ENCODE results near the gene TAC3.
"Not testable (repeated sequence)": the region's sequence is repeated elsewhere in the genome, so short reads cannot be mapped to it uniquely, and the experiment has no call there.

Gene TAC3

GRCh38 chr12:57016348-57016747 lies at the start of gene TAC3:
TSS of gene TAC3 (minus strand) at chr12:57016529. CDS start at chr12:57015797, 732 bp downstream.
- FAIRE-seq = no peak

DNA sequence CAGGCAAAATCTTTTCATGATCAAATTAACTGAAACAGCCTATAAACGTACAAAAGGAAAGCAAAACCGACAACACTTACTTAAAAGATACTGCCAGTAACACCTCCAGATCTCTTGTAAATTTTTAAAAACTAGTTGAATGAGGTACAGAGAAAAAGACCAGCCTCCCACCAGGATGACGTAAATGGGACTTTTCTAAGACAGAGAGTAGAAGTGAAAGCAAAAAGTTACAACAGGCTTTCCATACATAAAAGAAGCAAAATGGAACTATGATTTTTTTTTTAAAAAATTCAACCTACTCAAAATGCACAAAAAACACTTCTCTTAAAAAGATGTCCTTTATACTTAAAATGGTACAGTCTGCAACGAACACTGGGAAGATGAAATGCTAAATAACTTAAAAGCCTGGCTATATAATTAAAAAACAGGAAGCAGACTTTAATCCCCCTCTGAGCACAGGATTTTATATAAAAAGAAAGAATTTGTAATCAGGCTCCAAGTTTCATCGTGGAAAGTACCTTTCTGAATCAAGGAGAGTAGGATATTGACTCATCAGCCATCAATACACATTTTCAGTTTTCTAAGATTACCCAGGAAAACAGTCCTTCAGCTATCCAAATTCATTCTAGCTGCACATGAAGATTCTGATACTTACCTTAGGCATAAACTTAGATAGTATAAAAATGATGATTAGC lies 47.8 kb upstream of the TAC3 start:
- FAIRE-seq = no peak

DNA sequence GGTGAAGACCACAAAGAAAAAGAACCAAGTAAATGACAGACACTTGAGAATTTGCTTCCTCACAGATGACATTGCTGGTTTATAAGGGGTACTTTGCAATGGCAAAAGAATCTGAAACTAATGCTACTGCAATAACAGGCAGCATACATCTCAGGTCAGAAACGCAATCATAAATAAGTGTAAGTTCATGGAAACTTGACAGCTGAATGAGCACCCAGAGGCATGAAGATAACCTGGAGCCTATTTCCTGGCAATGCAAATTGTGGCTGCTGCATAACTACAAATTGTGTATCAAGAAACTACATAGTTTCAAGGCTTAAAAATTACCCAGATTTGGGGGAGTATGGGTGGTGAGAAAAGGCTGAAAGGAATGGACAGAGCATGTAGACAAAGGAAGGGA lies 42.1 kb upstream of the TAC3 start:
- FAIRE-seq = no peak

DNA sequence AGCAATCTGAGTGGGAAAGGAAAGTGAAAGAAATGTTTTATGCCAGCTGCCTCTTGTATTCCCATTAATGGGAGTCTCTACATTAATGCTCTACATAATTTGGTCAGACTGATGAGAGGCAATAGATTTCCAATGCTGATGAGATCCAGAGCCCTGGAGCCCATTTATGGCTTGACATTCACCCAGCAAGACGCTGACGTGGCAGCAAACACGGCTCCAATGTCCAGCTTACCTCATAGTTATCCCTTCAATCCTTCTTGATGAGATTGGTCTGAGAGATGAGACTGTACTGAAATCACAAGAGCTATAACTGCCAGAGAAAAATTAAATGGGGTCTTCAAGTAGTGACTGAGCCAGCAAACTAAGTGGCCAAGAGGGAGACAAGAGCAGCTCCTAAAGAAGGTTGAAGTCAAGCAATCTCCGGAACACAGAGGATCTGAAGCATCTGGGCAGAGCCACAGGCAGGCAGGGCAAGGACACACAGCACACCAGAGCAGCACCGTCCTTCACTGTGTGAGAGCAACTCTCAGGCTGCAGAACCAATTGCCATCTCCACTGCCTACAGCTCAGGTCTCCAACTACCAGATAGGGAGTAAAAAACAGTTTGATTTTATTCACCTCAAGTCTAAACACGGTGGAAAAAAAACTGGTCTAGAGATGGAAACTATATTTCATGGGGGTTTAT lies 40.9 kb upstream of the TAC3 start:
- no peak for FAIRE-seq

GRCh38 chr12:57055824-57056223 lies 39.5 kb upstream of the TAC3 start:
- FAIRE-seq = no peak

GRCh38 chr12:57053901-57054300 lies 37.6 kb upstream of the TAC3 start:
- not testable (repeated sequence) for FAIRE-seq

DNA sequence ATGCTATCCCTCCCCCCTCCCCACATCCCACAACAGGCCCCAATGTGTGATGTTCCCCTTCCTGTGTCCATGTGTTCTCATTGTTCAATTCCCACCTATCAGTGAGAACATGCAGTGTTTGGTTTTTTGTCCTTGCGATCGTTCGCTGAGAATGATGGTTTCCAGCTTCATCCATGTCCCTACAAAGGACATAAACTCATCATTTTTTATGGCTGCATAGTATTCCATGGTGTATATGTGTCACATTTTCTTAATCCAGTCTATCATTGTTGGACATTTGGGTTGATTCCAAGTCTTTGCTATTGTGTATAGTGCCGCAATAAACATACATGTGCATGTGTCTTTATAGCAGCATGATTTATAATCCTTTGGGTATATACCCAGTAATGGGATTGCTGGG lies 36.8 kb upstream of the TAC3 start:
- FAIRE-seq = not testable (repeated sequence)

- no peak for FAIRE-seq
These were observed 34.7 kb upstream of the TAC3 start for GRCh38 chr12:57051011-57051410.

GRCh38 chr12:57049890-57050289 lies 33.6 kb upstream of the TAC3 start, which contains the start of gene MYO1A:
TSS of gene MYO1A (minus strand) at chr12:57050129. CDS start at chr12:57048323, 1,806 bp downstream.
- no peak for FAIRE-seq

- no peak for FAIRE-seq
These were observed 32.8 kb upstream of the TAC3 start for GRCh38 chr12:57049119-57049446.

DNA sequence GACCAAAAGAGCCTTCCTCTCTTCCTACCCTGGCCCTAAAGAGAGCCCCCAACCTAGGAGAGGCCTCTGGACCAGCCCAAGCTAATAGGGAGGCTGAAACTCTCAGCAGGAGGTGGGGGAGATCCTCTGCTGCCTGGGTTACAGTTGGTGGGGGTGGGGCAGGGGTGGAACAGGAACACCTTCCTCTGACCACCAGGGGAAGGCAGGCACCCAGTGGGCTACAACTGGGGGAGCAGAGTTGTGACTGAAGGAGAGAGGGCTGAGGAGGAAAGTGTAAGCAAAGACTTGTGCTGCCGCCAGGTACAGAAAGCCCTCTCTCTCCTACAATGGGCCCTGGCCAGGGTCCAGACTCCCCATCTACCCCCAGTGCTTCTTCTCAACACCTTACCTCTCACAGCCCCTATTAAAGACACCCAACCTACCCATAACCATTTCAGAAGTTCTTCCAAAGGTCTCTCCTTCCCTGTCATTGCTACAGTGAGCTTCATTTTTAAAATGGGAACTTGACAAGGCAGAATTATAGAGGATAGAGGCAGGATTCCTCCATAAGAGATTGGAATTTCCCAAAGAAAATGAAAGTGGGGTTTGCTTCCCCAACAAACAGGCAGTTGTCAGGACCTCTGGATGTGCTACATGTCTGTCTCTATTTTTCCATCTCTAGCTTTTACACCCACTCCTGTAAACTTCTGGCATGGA lies 32.2 kb upstream of the TAC3 start:
- no peak for FAIRE-seq

GRCh38 chr12:57047981-57048380 lies 31.7 kb upstream of the TAC3 start:
- no peak for FAIRE-seq

DNA sequence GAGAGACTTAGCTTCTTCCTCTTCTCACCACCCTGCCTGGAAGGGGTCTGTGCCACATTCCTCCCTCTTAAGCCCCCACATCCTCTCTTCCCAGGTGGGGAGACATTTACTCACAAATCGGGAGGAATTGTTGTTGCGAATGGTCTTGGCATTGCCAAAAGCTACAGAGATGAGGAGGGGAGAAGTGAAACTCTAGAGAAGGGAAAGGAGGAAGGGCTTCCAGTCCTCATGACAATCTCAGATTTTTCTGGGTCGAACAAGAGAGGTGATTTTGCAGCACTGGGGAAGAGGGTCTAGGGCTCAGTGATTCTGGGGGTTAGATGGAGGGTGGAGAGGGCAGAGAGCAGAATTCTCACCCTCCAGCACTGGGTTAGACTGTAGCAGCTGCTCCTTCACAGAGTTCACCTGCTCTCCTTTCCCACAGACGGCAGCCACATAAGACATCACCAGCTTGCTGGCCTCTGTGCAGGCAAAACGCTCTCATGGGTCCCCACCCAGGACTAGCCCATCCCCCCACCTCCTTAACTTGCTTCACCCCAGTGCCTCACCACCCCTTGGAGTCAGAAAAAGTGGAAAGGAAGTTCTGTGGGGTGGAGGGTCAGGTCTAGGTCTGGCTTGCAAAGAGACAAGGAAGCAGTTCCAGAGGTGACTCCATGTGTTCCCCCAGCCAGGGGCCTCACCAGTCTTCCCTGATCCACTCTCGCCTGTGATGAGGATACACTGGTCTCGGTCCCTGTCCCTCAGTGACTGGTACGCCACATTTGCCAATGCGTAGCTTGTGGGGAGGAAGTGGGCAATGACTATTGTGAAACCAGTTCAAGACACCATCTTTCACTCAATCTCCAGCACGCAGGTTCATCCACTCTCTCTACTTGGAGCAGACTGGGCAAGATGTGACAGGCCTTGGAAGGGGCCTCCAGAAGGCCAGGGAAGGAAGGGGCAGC lies 30.9 kb upstream of the TAC3 start:
- FAIRE-seq = no peak

GRCh38 chr12:57046086-57046791 lies 29.9 kb upstream of the TAC3 start:
- no peak for FAIRE-seq

- no peak for FAIRE-seq
These were observed 28.6 kb upstream of the TAC3 start for GRCh38 chr12:57044889-57045288.

- no peak for FAIRE-seq
These were observed 28.1 kb upstream of the TAC3 start for GRCh38 chr12:57044468-57044867.

- FAIRE-seq = no peak
These were observed 26.4 kb upstream of the TAC3 start for GRCh38 chr12:57042695-57043094.

DNA sequence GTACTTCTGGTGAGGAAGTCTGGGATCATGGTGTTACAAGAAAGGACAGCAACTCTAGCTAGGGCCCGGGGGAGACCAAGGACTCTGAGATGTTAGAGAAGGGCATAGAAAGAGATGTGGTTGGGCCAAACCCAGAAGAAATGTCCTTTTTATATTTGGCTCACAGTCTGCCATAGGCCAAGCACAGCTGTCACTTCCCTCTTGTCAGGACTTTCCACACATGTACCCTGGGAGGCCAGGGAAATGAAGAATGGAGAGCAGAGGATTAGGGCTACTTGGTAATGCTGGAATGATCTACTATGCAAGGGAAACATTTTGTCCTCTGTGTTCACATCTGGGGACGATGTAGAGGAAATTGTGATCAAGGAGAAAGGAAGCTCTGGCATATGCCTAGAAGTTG lies 24.4 kb upstream of the TAC3 start:
- FAIRE-seq = no peak

- FAIRE-seq = no peak
These were observed 23.9 kb upstream of the TAC3 start for GRCh38 chr12:57040211-57040610.

GRCh38 chr12:57039016-57039798 lies 22.9 kb upstream of the TAC3 start:
- no peak for FAIRE-seq

- FAIRE-seq = no peak
These were observed 20.9 kb upstream of the TAC3 start for GRCh38 chr12:57037264-57037663.

Data from G401.6 (cell line).